HUES48 (cell line): ENCODE results near the gene CTSS.
"Not testable (repeated sequence)": the region's sequence is repeated elsewhere in the genome, so short reads cannot be mapped to it uniquely, and the experiment has no call there.

Experiments used
- H3K27ac ChIP-seq: one replicate; pipeline ENCODE4 v1.7.0; 2013; ENCODE audit warnings: low read depth, low read length, inconsistent platforms
- H3K27me3 ChIP-seq: 2 replicates; pipeline ENCODE4 v1.6.1; 2013; ENCODE audit warnings: mild to moderate bottlenecking, low read length; ENCODE audit not compliant: control insufficient read depth, insufficient read depth
- H3K36me3 ChIP-seq: 2 replicates; pipeline ENCODE4 v1.6.1; 2013; ENCODE audit warnings: low read length; ENCODE audit not compliant: control insufficient read depth, insufficient read depth
- H3K4me1 ChIP-seq: 2 replicates; pipeline ENCODE4 v1.6.1; 2013; ENCODE audit warnings: mild to moderate bottlenecking, low read length; ENCODE audit not compliant: control insufficient read depth, insufficient read depth
- H3K4me3 ChIP-seq: 2 replicates; pipeline ENCODE4 v1.5.1; 2013; ENCODE audit warnings: mild to moderate bottlenecking, low read depth, low read length
- H3K9ac ChIP-seq: 2 replicates; pipeline ENCODE4 v1.6.1; 2013; ENCODE audit warnings: mild to moderate bottlenecking, low read depth, low read length, moderate library complexity
- H3K9me3 ChIP-seq: 2 replicates; pipeline ENCODE4 v1.6.1; 2013; ENCODE audit warnings: low read length; ENCODE audit not compliant: control insufficient read depth, insufficient read depth

The CTSS gene

GRCh38 chr1:150775276-150775675 is 9.7 kb upstream of the CTSS start:
- no peak overlapping the region for H3K9ac ChIP-seq
- no peaks in the 10 kb centered on the region for H3K4me1 ChIP-seq
- peaks cover 3% of the 10 kb centered on the region for H3K9me3 ChIP-seq
- no peaks in the 10 kb centered on the region for H3K27me3 ChIP-seq
- H3K4me3 ChIP-seq = no peak overlapping the region
- no peaks in the 10 kb centered on the region for H3K36me3 ChIP-seq
- no peak overlapping the region for H3K27ac ChIP-seq

- Histone ChIP-seq H3K9me3 (no peaks in the 10 kb centered on the region), H3K4me3 (no peak overlapping the region), H3K4me1 (no peaks in the 10 kb centered on the region), H3K36me3 (no peaks in the 10 kb centered on the region), H3K27ac (no peak overlapping the region), H3K9ac (no peak overlapping the region), H3K27me3 (no peaks in the 10 kb centered on the region)
Observed at GRCh38 chr1:150772326-150772725, 6.7 kb upstream of the CTSS start.

GRCh38 chr1:150767704-150768103 is 2.1 kb upstream of the CTSS start:
- H3K4me3 ChIP-seq, H3K36me3 ChIP-seq, H3K9ac ChIP-seq, H3K9me3 ChIP-seq, H3K4me1 ChIP-seq, H3K27me3 ChIP-seq, H3K27ac ChIP-seq: not testable (repeated sequence)

GRCh38 chr1:150765977-150766301 is 361 bp upstream of the CTSS start:
- not testable (repeated sequence) for H3K27me3 ChIP-seq, H3K4me1 ChIP-seq, H3K36me3 ChIP-seq, H3K9me3 ChIP-seq, H3K9ac ChIP-seq, H3K27ac ChIP-seq, H3K4me3 ChIP-seq

- no peak overlapping the region for H3K9ac ChIP-seq
- no peak overlapping the region for H3K4me3 ChIP-seq
- H3K4me1 ChIP-seq = no peaks in the 10 kb centered on the region
- H3K36me3 ChIP-seq = no peaks in the 10 kb centered on the region
- no peaks in the 10 kb centered on the region for H3K27me3 ChIP-seq
- H3K27ac ChIP-seq = no peak overlapping the region
- H3K9me3 ChIP-seq = 0 out of 2 replicates have a peak, but pooled peaks cover 6% of the 10 kb centered on the region
Observed at GRCh38 chr1:150764617-150765101, 919 bp downstream of the CTSS start.

- no peak overlapping the region for H3K4me3 ChIP-seq
Observed at GRCh38 chr1:150763018-150763417, 2.6 kb downstream of the CTSS start.

GRCh38 chr1:150762552-150762951 is 3.0 kb downstream of the CTSS start:
- Histone ChIP-seq H3K27ac (no peak overlapping the region), H3K9ac (no peak overlapping the region), H3K4me3 (no peak overlapping the region), H3K27me3 (no peaks in the 10 kb centered on the region), H3K4me1 (no peaks in the 10 kb centered on the region), H3K36me3 (no peaks in the 10 kb centered on the region), H3K9me3 (0 out of 2 replicates have a peak, but pooled peaks cover 6% of the 10 kb centered on the region)

More at GRCh38 chr1:150763018-150763417, 2.6 kb downstream of the CTSS start:
- Histone ChIP-seq H3K9ac (no peak overlapping the region), H3K36me3 (no peaks in the 10 kb centered on the region), H3K27ac (no peak overlapping the region), H3K27me3 (no peaks in the 10 kb centered on the region), H3K4me1 (no peaks in the 10 kb centered on the region), H3K9me3 (0 out of 2 replicates have a peak, but pooled peaks cover 6% of the 10 kb centered on the region)

GRCh38 chr1:150761801-150762200 is 3.8 kb downstream of the CTSS start:
- no peak overlapping the region for H3K4me3 ChIP-seq
- 0 out of 2 replicates have a peak, but pooled peaks cover 6% of the 10 kb centered on the region for H3K9me3 ChIP-seq
- H3K9ac ChIP-seq = no peak overlapping the region
- H3K36me3 ChIP-seq = no peaks in the 10 kb centered on the region
- H3K4me1 ChIP-seq = no peaks in the 10 kb centered on the region
- H3K27ac ChIP-seq = no peak overlapping the region
- no peaks in the 10 kb centered on the region for H3K27me3 ChIP-seq

- no peaks in the 10 kb centered on the region for H3K4me1 ChIP-seq
- H3K4me3 ChIP-seq = no peak overlapping the region
- H3K36me3 ChIP-seq = no peaks in the 10 kb centered on the region
- H3K9ac ChIP-seq = no peak overlapping the region
- 0 out of 2 replicates have a peak, but pooled peaks cover 6% of the 10 kb centered on the region for H3K9me3 ChIP-seq
- no peak overlapping the region for H3K27ac ChIP-seq
- H3K27me3 ChIP-seq = no peaks in the 10 kb centered on the region
Observed at GRCh38 chr1:150760013-150760412, 5.6 kb downstream of the CTSS start.

- Histone ChIP-seq H3K9ac (no peak overlapping the region), H3K4me3 (no peak overlapping the region), H3K9me3 (no peaks in the 10 kb centered on the region), H3K4me1 (no peaks in the 10 kb centered on the region), H3K27me3 (no peaks in the 10 kb centered on the region), H3K27ac (no peak overlapping the region), H3K36me3 (no peaks in the 10 kb centered on the region)
Observed at GRCh38 chr1:150753416-150753815, 12.2 kb downstream of the CTSS start.

GRCh38 chr1:150751443-150751842 is 14.1 kb downstream of the CTSS start:
- Histone ChIP-seq H3K4me3 (no peak overlapping the region), H3K4me1 (no peaks in the 10 kb centered on the region), H3K9me3 (no peaks in the 10 kb centered on the region), H3K27ac (no peak overlapping the region), H3K27me3 (no peaks in the 10 kb centered on the region), H3K9ac (no peak overlapping the region), H3K36me3 (no peaks in the 10 kb centered on the region)
